WERI-Rb-1 (cell line): ENCODE measurements around the gene GP5.

Experiments used
- DNase-seq: peaks from one replicate; pipeline ENCODE4 v3.0.0-alpha.2; 2020
- H3K27ac ChIP-seq: fragments of 250-450 bp; sonication (Bioruptor Pico); 2 replicates; pipeline ENCODE4 v1.5.1; 2020; ENCODE audit warnings: mild to moderate bottlenecking, moderate library complexity
- H3K27me3 ChIP-seq: fragments of 250-450 bp; sonication (Bioruptor Pico); 2 replicates; pipeline ENCODE4 v1.5.1; 2021; ENCODE audit warnings: mild to moderate bottlenecking, low read depth, moderate library complexity; ENCODE audit not compliant: insufficient read depth, severe bottlenecking
- H3K36me3 ChIP-seq: fragments of 250-450 bp; sonication (Bioruptor Pico); 2 replicates; pipeline ENCODE4 v1.5.1; 2020; ENCODE audit warnings: mild to moderate bottlenecking, moderate library complexity
- H3K4me3 ChIP-seq: 2 replicates; pipeline ENCODE4 v1.5.1; 2011; ENCODE audit warnings: low read depth, mild to moderate bottlenecking, control low read depth, low read length
- H3K9me3 ChIP-seq: fragments of 250-450 bp; sonication (Bioruptor Pico); 2 replicates; pipeline ENCODE4 v1.5.1; 2021; ENCODE audit warnings: mild to moderate bottlenecking, moderate library complexity; ENCODE audit not compliant: severe bottlenecking
- CTCF ChIP-seq: IDR thresholded peaks from 2 replicates; pipeline ENCODE4 v1.5.1; 2011; ENCODE audit warnings: low read depth, mild to moderate bottlenecking, control low read depth, inconsistent platforms, low read length

The GP5 gene

GRCh38 chr3:194405766-194406165 is 6.7 kb upstream of the GP5 start:
- TF ChIP-seq CTCF: no peak
- Histone ChIP-seq H3K27me3 (no peaks in the 10 kb centered on the region), H3K36me3 (no peaks in the 10 kb centered on the region), H3K4me3 (no peak overlapping the region), H3K27ac (no peak overlapping the region), H3K9me3 (no peaks in the 10 kb centered on the region)
- no peak for DNase-seq

GRCh38 chr3:194404365-194405140 is 5.5 kb upstream of the GP5 start:
- no peak overlapping the region for H3K27ac ChIP-seq
- no peak overlapping the region for H3K4me3 ChIP-seq
- DNase-seq: no peak
- no peaks in the 10 kb centered on the region for H3K36me3 ChIP-seq
- no peaks in the 10 kb centered on the region for H3K9me3 ChIP-seq
- peak; percentile 3; the same call in 1 of the 2 replicates for TF ChIP-seq CTCF
- H3K27me3 ChIP-seq: no peaks in the 10 kb centered on the region

GRCh38 chr3:194401868-194402329 is 2.8 kb upstream of the GP5 start:
- H3K9me3 ChIP-seq: no peaks in the 10 kb centered on the region
- no peak for DNase-seq
- H3K27me3 ChIP-seq: no peaks in the 10 kb centered on the region
- no peak overlapping the region for H3K4me3 ChIP-seq
- H3K36me3 ChIP-seq: no peaks in the 10 kb centered on the region
- H3K27ac ChIP-seq: peak overlapping the region; percentile 14; the same call in 1 of the 2 replicates
- no peak for TF ChIP-seq CTCF

GRCh38 chr3:194401346-194401745 is 2.3 kb upstream of the GP5 start:
- DNase-seq: no peak

GRCh38 chr3:194399874-194400411 is 877 bp upstream of the GP5 start:
- H3K4me3 ChIP-seq: no peak overlapping the region
- no peak overlapping the region for H3K27ac ChIP-seq
- H3K27me3 ChIP-seq: no peaks in the 10 kb centered on the region
- no peaks in the 10 kb centered on the region for H3K9me3 ChIP-seq
- no peak for TF ChIP-seq CTCF
- no peak for DNase-seq
- no peaks in the 10 kb centered on the region for H3K36me3 ChIP-seq

More at GRCh38 chr3:194401346-194401745, 2.3 kb upstream of the GP5 start:
- peak overlapping the region; percentile 48; the same call in 1 of the 2 replicates for H3K27ac ChIP-seq
- TF ChIP-seq CTCF: no peak
- no peak overlapping the region for H3K4me3 ChIP-seq
- no peaks in the 10 kb centered on the region for H3K36me3 ChIP-seq
- H3K27me3 ChIP-seq: no peaks in the 10 kb centered on the region
- no peaks in the 10 kb centered on the region for H3K9me3 ChIP-seq
